ENCODE results near the gene CRB1. TPM values are rescaled to one million over a fixed set of nuclear protein-coding genes. Genes with fewer than 3 reads are reported as not detected.
A peak's percentile ranks its signal among the peaks of the same experiment; 100 is the strongest.

Gene CRB1
- total and polyA plus RNA-seq, 2 experiments from 2014 or later = 0.27 to 0.56 TPM

GRCh38 chr1:197358959-197359358, 90.9 kb downstream of the CRB1 start (continued):
- TF ChIP-seq, protein P1, sequence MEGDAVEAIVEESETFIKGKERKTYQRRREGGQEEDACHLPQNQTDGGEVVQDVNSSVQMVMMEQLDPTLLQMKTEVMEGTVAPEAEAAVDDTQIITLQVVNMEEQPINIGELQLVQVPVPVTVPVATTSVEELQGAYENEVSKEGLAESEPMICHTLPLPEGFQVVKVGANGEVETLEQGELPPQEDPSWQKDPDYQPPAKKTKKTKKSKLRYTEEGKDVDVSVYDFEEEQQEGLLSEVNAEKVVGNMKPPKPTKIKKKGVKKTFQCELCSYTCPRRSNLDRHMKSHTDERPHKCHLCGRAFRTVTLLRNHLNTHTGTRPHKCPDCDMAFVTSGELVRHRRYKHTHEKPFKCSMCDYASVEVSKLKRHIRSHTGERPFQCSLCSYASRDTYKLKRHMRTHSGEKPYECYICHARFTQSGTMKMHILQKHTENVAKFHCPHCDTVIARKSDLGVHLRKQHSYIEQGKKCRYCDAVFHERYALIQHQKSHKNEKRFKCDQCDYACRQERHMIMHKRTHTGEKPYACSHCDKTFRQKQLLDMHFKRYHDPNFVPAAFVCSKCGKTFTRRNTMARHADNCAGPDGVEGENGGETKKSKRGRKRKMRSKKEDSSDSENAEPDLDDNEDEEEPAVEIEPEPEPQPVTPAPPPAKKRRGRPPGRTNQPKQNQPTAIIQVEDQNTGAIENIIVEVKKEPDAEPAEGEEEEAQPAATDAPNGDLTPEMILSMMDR (conservative IDR thresholded peaks at IDR 0.05; ENCODE audit: low read depth in 2 of 2) = no peak
- no peak for TF ChIP-seq REST (IDR thresholded peaks at IDR 0.05; ENCODE audit: unreplicated experiment)

- H4K20me1 ChIP-seq (replicated peaks; ENCODE audit: insufficient read depth) = no peaks in the 10 kb centered on the region
- no peak overlapping the region for H3K27ac ChIP-seq (ENCODE audit: low read depth)
- H3K27me3 Mint-ChIP-seq (ENCODE audit: insufficient read depth, low read depth, poor library complexity) = no peaks in the 10 kb centered on the region
- H3K4me3 Mint-ChIP-seq = no peak overlapping the region
- H3K9me2 ChIP-seq (ENCODE audit: insufficient read depth) = no peaks in the 10 kb centered on the region
- no peaks in the 10 kb centered on the region for H3K4me1 Mint-ChIP-seq
- no peaks in the 10 kb centered on the region for H3K27me3 ChIP-seq (ENCODE audit: insufficient read depth)
- no peaks in the 10 kb centered on the region for H3K36me3 ChIP-seq (ENCODE audit: insufficient read depth)
- ATAC-seq = no peak
- no peaks in the 10 kb centered on the region for H3K36me3 Mint-ChIP-seq (ENCODE audit: low read depth)
- no peak for DNase-seq (ENCODE audit: low spot score)
- H3K9me3 Mint-ChIP-seq = no peaks in the 10 kb centered on the region
- peak overlapping the region; percentile 55; the same call in 1 of the 2 replicates for H3K27ac Mint-ChIP-seq
- H3K79me2 ChIP-seq (replicated peaks; ENCODE audit: insufficient read depth) = no peaks in the 10 kb centered on the region
- H2AFZ ChIP-seq = peak overlapping the region; percentile 23; the same call in 1 of the 2 replicates
- no peaks in the 10 kb centered on the region for H3K4me1 ChIP-seq (ENCODE audit: insufficient read depth)
- no peaks in the 10 kb centered on the region for H3F3A ChIP-seq (replicated peaks; ENCODE audit: low read depth)
- H3K4me2 ChIP-seq = no peak overlapping the region
- H3K4me3 ChIP-seq = no peak overlapping the region
- TF ChIP-seq, protein P2, sequence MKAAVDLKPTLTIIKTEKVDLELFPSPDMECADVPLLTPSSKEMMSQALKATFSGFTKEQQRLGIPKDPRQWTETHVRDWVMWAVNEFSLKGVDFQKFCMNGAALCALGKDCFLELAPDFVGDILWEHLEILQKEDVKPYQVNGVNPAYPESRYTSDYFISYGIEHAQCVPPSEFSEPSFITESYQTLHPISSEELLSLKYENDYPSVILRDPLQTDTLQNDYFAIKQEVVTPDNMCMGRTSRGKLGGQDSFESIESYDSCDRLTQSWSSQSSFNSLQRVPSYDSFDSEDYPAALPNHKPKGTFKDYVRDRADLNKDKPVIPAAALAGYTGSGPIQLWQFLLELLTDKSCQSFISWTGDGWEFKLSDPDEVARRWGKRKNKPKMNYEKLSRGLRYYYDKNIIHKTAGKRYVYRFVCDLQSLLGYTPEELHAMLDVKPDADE (IDR thresholded peaks at IDR 0.05) = no peak
- TF ChIP-seq JUNB (IDR thresholded peaks at IDR 0.05; ENCODE audit: unreplicated experiment) (no peak), NANOG (IDR thresholded peaks at IDR 0.05; ENCODE audit: borderline replicate concordance) (no peak), REST (IDR thresholded peaks at IDR 0.05; ENCODE audit: unreplicated experiment) (no peak), STAT1 (IDR thresholded peaks at IDR 0.05; ENCODE audit: unreplicated experiment) (no peak), EZH2 (IDR thresholded peaks at IDR 0.05; ENCODE audit: low read depth, unreplicated experiment) (no peak), EZH2phosphoT487 (IDR thresholded peaks at IDR 0.05; ENCODE audit: unreplicated experiment) (no peak), ZNF114 (CRISPR knock-in tag; IDR thresholded peaks at IDR 0.05) (no peak), ZNF331 (CRISPR knock-in tag; IDR thresholded peaks at IDR 0.05; ENCODE audit: low read depth) (no peak)
- TF ChIP-seq, protein P1 (conservative IDR thresholded peaks at IDR 0.05; ENCODE audit: low read depth in 2 of 2) = no peak
These were observed 92.0 kb downstream of the CRB1 start for GRCh38 chr1:197360068-197360467.
